ENCODE data around the gene STX1A. TPM values are rescaled to one million over a fixed set of nuclear protein-coding genes. Genes with fewer than 3 reads are reported as not detected.

STX1A gene
- total and polyA plus RNA-seq, 2 of the 13 experiments (the other 11 are each of a cell fraction or from before 2014, with no cell fraction given): 6.1 to 12.2 TPM

GRCh38 chr7:73718905-73719805 is at the start of gene STX1A (continued):
- TF ChIP-seq ZHX2 (IDR thresholded peaks at IDR 0.05; ENCODE audit: low read depth) (no peak), ZHX2 (CRISPR knock-in tag; IDR thresholded peaks at IDR 0.05; ENCODE audit: borderline replicate concordance) (no peak), DMAP1 (CRISPR knock-in tag; IDR thresholded peaks at IDR 0.05) (no peak), POGZ (CRISPR knock-in tag; IDR thresholded peaks at IDR 0.05) (no peak), ZNF44 (CRISPR knock-in tag; IDR thresholded peaks at IDR 0.05) (no peak), HMGXB4 (CRISPR knock-in tag; IDR thresholded peaks at IDR 0.05; ENCODE audit: borderline replicate concordance in 1 of 2, low read depth in 1 of 2) (no peak), ZBTB7B (CRISPR knock-in tag; IDR thresholded peaks at IDR 0.05) (no peak), ZNF597 (CRISPR knock-in tag; IDR thresholded peaks at IDR 0.05) (no peak)
- TF ChIP-seq, protein P1, sequence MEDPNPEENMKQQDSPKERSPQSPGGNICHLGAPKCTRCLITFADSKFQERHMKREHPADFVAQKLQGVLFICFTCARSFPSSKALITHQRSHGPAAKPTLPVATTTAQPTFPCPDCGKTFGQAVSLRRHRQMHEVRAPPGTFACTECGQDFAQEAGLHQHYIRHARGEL (CRISPR knock-in tag; IDR thresholded peaks at IDR 0.05): no peak
- TF ChIP-seq, protein P2, sequence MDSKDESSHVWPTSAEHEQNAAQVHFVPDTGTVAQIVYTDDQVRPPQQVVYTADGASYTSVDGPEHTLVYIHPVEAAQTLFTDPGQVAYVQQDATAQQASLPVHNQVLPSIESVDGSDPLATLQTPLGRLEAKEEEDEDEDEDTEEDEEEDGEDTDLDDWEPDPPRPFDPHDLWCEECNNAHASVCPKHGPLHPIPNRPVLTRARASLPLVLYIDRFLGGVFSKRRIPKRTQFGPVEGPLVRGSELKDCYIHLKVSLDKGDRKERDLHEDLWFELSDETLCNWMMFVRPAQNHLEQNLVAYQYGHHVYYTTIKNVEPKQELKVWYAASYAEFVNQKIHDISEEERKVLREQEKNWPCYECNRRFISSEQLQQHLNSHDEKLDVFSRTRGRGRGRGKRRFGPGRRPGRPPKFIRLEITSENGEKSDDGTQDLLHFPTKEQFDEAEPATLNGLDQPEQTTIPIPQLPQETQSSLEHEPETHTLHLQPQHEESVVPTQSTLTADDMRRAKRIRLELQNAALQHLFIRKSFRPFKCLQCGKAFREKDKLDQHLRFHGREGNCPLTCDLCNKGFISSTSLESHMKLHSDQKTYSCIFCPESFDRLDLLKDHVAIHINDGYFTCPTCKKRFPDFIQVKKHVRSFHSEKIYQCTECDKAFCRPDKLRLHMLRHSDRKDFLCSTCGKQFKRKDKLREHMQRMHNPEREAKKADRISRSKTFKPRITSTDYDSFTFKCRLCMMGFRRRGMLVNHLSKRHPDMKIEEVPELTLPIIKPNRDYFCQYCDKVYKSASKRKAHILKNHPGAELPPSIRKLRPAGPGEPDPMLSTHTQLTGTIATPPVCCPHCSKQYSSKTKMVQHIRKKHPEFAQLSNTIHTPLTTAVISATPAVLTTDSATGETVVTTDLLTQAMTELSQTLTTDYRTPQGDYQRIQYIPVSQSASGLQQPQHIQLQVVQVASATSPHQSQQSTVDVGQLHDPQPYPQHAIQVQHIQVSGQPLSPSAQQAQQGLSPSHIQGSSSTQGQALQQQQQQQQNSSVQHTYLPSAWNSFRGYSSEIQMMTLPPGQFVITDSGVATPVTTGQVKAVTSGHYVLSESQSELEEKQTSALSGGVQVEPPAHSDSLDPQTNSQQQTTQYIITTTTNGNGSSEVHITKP (CRISPR knock-in tag; IDR thresholded peaks at IDR 0.05; ENCODE audit: low read depth): no peak
